OCI-LY1 (cell line): ENCODE results near the gene WEE1.

Experiments
- EZH2 ChIP-seq: fragments of 200-600 bp; sonication (generic), shearing (Covaris generic); IDR thresholded peaks from 2 replicates; pipeline ENCODE4 v1.8.0; 2017; ENCODE audit warnings: borderline replicate concordance, mixed run types, mild to moderate bottlenecking, antibody characterized with exemption, low read length, moderate library complexity, mixed read lengths
- TF ChIP-seq, protein P1 (sequence below): fragments of 200-600 bp; sonication (generic), shearing (Covaris generic); IDR thresholded peaks from 2 replicates; pipeline ENCODE4 v1.5.1; 2017; ENCODE audit warnings: mild to moderate bottlenecking, antibody characterized with exemption, low read length, moderate library complexity, mixed read lengths

DNA sequence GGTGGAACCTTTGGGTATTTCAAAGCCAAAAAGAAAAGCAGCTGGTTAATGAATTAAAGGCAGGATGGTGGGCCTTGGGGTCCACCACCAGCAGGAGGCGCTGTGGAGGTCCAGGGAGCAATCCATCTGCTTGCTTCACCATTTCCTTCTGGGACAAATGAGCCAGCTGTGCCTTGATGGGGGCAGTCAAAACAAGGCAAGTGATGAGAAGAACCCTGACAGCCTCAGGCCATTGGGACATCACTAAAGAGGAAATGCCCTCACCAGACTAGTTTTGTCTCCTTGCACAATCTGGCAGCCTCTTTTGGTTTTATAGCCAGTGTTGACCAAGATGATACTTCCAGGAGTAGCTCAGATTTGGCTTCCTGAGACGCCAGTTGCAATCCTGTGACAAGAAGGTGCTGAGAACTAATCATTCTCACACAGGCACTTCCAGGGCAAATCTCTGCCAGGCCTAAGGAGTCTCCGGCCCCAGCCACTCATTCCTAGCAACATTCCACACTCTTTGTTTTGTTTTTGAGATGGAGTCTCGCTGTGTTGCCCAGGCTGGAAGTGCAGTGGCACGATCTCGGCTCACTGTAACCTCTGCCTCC lies 38.2 kb upstream of the WEE1 start:
- TF ChIP-seq, protein P1, sequence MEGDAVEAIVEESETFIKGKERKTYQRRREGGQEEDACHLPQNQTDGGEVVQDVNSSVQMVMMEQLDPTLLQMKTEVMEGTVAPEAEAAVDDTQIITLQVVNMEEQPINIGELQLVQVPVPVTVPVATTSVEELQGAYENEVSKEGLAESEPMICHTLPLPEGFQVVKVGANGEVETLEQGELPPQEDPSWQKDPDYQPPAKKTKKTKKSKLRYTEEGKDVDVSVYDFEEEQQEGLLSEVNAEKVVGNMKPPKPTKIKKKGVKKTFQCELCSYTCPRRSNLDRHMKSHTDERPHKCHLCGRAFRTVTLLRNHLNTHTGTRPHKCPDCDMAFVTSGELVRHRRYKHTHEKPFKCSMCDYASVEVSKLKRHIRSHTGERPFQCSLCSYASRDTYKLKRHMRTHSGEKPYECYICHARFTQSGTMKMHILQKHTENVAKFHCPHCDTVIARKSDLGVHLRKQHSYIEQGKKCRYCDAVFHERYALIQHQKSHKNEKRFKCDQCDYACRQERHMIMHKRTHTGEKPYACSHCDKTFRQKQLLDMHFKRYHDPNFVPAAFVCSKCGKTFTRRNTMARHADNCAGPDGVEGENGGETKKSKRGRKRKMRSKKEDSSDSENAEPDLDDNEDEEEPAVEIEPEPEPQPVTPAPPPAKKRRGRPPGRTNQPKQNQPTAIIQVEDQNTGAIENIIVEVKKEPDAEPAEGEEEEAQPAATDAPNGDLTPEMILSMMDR: peak; percentile 95
- TF ChIP-seq EZH2: no peak
